ENCODE data around the gene TARS2. TPM values are rescaled to one million over a fixed set of nuclear protein-coding genes. Genes with fewer than 3 reads are reported as not detected.

Gene TARS2
- total RNA-seq, 1 donor from 2014 or later: 50.7 TPM

- no peaks in the 10 kb centered on the region for H3K9me3 Mint-ChIP-seq
- peaks cover 67% of the 10 kb centered on the region for H3K36me3 Mint-ChIP-seq (ENCODE audit: low read depth)
- DNase-seq (no peak), ATAC-seq (ENCODE audit: low read depth) (no peak)
- H3K4me1 Mint-ChIP-seq: no peaks in the 10 kb centered on the region
- ChIA-PET POLR2A (interaction anchor here (0.6 to 1.1 kb wide), 3 partner anchors 11 to 353 kb away, joined by 3 to 4 read pairs (median 3); no protein-coding TSS in a partner anchor), CTCF (no interaction called here)
- intact Hi-C loops (cut with micrococcal nuclease): no loop called here
- no peak overlapping the region for H3K27ac Mint-ChIP-seq
- H3K27me3 Mint-ChIP-seq: no peaks in the 10 kb centered on the region
- TF ChIP-seq CTCF (IDR thresholded peaks at IDR 0.05): no peak
- H3K4me3 Mint-ChIP-seq: no peak overlapping the region
Measured at GRCh38 chr1:150498342-150498741, 11.1 kb downstream of the TARS2 start.

- intact Hi-C loops (cut with micrococcal nuclease): no loop called here
- ATAC-seq (ENCODE audit: low read depth) (no peak), DNase-seq (no peak)
- no peak for TF ChIP-seq CTCF (IDR thresholded peaks at IDR 0.05)
- no peaks in the 10 kb centered on the region for H3K9me3 Mint-ChIP-seq
- H3K27me3 Mint-ChIP-seq: no peaks in the 10 kb centered on the region
- no peaks in the 10 kb centered on the region for H3K4me1 Mint-ChIP-seq
- H3K27ac Mint-ChIP-seq: no peak overlapping the region
- POLR2A ChIA-PET: no interaction called here
- H3K36me3 Mint-ChIP-seq (ENCODE audit: low read depth): peaks cover 59% of the 10 kb centered on the region
- CTCF ChIA-PET: no interaction called here
- H3K4me3 Mint-ChIP-seq: no peak overlapping the region
Measured at GRCh38 chr1:150505431-150505830, 18.2 kb downstream of the TARS2 start.

- ATAC-seq (ENCODE audit: low read depth) (no peak), DNase-seq (no peak)
- Mint-ChIP-seq H3K27ac (no peak within 1 kb of the TSS), H3K36me3 (ENCODE audit: low read depth) (peaks cover 42% of the 10 kb centered on the region), H3K4me1 (no peaks in the 10 kb centered on the region), H3K4me3 (no peak within 1 kb of the TSS), H3K27me3 (no peaks in the 10 kb centered on the region), H3K9me3 (no peaks in the 10 kb centered on the region)
- ChIA-PET CTCF (no interaction called here), POLR2A (no interaction called here)
- intact Hi-C loops (cut with micrococcal nuclease): no loop called here
- no peak for TF ChIP-seq CTCF (IDR thresholded peaks at IDR 0.05)
Measured at GRCh38 chr1:150507912-150508864, 21.0 kb downstream of the TARS2 start, which contains the start of gene ECM1. ECM1 (plus strand) TSS chr1:150508109; CDS start chr1:150508210, 101 bp downstream.

- ATAC-seq (ENCODE audit: low read depth) (no peak), DNase-seq (no peak)
- H3K36me3 Mint-ChIP-seq (ENCODE audit: low read depth): peaks cover 36% of the 10 kb centered on the region
- no peaks in the 10 kb centered on the region for H3K27me3 Mint-ChIP-seq
- H3K9me3 Mint-ChIP-seq: no peaks in the 10 kb centered on the region
- H3K4me1 Mint-ChIP-seq: peaks cover 2% of the 10 kb centered on the region
- intact Hi-C loops (cut with micrococcal nuclease): no loop called here
- POLR2A ChIA-PET: no interaction called here
- H3K4me3 Mint-ChIP-seq: no peak overlapping the region
- no peak for TF ChIP-seq CTCF (IDR thresholded peaks at IDR 0.05)
- H3K27ac Mint-ChIP-seq: no peak overlapping the region
- CTCF ChIA-PET: no interaction called here
Measured at GRCh38 chr1:150508982-150509381, 21.8 kb downstream of the TARS2 start.

- DNase-seq: no peak
- H3K4me1 Mint-ChIP-seq: peaks cover 14% of the 10 kb centered on the region
- ChIA-PET CTCF (no interaction called here), POLR2A (interaction anchor here (0.6 kb wide), 1 partner anchor 58 kb away, joined by 5 read pairs; no protein-coding TSS in a partner anchor)
- ATAC-seq (ENCODE audit: low read depth): no peak
- no peak overlapping the region for H3K27ac Mint-ChIP-seq
- no peaks in the 10 kb centered on the region for H3K9me3 Mint-ChIP-seq
- no peaks in the 10 kb centered on the region for H3K27me3 Mint-ChIP-seq
- no peak overlapping the region for H3K4me3 Mint-ChIP-seq
- peaks cover 11% of the 10 kb centered on the region for H3K36me3 Mint-ChIP-seq (ENCODE audit: low read depth)
- TF ChIP-seq CTCF (IDR thresholded peaks at IDR 0.05): no peak
- intact Hi-C loops (cut with micrococcal nuclease): no loop called here
Measured at GRCh38 chr1:150511551-150511950, 24.3 kb downstream of the TARS2 start.

Measured in activated B cell treated with CpG ODN at 0.5 μM for 24 hours (primary cell).